NCI-H1105 (cell line): ENCODE results near the gene AFDN.

Experiments used
- DNase-seq: peaks from one replicate; lab custom pipeline; 2025; lab: John Stamatoyannopoulos, UW

The AFDN gene

GRCh38 chr6:167826896-167827582 lies at the start of gene AFDN:
Gene AFDN, plus strand, starts transcription at chr6:167826911. Its CDS starts 222 bp downstream, at chr6:167827133.
- DNase-seq = peak; percentile 42

DNA sequence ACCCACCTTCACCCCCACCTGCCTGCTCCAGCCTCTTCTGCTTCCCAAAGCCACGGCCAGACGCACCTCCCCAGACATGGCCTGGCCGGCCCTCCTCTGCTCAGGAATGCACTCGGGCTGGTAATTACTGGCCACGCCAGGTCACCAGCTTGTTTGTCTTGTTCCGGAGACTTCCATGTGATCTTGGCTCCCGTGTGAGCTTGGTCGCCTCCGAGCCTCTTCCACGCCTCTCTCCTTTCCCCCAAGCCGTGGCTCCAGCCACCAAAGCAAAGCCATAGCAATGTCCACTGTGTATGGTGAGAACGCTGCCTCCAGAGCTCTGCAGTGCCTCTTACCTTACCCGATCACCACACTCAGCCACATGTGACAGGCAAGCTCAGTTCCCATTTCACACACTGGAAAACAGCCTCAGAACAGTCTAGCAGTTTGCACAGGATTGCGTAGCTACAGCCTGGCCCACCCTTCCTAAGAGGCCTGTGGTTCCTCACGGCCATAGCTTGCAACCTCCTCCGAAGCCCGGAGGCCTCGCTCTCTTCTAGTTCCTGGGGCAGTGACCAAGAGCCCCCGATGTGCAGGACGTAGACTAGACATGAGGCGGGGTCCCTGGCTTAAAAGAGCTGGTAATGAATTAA lies 48.1 kb upstream of the AFDN start:
- no peak for DNase-seq

- peak; percentile 71 for DNase-seq
Measured at GRCh38 chr6:167779129-167779992, 47.4 kb upstream of the AFDN start.

DNA sequence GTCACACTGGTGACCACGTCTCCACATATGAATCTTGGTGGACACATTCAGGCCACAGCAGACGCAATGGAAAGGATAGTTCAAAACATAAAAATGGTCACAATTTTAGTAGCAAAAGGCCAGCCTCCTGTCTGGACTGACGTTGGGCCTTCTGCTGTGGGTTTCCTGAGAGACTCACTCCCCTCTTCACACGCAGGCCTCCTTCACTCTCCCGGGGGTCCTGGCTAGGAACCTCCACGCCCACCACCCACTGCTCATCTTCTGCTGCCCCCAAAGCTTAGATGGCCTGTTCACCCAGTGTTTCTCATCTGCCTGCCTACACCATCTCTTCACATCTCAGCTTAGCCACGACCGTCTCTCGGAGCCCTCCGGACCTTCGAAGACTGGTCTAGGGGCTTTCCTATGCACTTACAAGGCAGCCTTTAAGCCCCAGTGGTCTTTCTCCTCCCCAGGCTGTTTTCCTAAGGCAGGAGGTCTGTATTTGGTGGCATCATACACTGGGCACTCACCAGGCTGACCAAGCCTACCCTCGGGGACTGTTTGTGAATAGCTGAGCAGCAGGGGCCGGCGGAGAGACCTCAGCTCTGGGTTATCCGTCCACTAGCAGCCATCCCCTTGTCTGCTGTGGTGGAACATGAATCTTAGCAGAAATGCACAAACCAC lies 46.6 kb upstream of the AFDN start:
- no peak for DNase-seq

DNA sequence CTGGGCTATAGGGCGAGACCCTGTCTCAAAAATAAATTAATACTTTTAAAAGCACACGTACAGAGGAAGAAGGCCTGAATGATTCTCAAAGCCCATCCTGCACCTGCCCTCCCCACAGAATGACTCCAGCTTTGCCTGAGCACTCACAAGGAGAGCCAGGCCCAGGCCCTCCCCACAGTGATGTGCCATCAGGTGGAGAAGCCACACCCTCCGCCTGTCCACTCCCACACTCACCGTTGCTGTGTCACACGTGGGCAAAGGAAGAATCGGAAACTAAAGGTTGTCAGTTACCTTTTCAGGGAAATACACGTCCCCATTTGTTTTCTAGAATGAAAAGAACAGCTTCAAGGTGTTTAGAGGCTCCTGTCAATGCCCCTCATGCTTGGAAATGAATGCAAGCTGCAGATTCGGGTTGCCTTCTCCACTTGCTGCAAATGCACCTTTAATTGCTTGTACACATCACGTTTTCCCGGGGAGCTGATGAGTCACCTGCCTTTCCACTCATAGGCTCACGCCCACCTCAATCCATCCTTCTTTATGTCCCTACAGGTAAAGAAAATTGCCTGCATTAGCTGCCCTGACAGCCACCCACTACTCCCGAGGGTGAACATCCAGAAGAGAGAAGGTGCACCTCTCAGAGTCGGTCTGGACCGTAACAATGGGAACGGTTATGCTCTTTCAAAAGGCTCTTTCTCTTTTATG lies 45.5 kb upstream of the AFDN start:
- peak; percentile 8 for DNase-seq

- no peak for DNase-seq
Measured at GRCh38 chr6:167781868-167782267, 44.8 kb upstream of the AFDN start.

DNA sequence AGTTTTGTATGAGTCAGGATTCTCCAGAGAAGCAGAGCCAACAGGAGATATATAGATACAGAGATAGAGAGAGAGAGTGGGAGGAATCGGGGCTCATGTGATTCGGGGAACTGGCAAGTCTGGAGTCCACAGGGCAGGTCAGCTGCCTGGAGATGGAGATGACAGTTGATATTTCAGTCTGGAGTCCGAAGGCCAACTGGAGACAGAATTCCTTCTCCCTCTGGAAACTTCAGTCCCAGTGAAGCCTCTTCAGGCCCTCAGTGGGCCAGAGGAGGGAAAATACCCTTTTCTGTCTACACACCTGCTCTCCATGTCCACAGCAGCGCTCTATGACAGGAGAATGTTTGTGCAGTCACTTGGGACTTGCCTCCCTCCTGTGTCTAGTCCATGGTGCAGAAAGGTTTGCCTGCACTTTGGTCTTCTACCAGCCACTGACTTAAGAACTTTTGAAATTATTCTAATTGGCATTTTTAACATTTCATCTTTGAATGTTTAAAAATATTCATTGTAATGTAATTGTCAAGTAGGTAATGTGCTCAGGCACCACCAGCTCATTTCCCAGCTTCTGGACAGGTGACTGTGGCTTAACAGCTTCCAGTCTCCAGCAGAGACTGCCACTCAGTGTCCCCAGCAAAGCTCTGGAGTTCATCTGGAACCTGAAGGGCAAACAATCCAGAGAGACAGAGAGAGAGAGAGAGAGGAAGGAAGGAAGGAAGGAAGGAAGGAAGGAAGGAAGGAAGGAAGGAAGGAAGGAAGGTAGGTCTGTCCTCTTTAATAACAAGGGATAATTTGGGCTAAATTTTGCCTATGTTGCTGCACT lies 43.8 kb upstream of the AFDN start:
- DNase-seq = no peak

DNA sequence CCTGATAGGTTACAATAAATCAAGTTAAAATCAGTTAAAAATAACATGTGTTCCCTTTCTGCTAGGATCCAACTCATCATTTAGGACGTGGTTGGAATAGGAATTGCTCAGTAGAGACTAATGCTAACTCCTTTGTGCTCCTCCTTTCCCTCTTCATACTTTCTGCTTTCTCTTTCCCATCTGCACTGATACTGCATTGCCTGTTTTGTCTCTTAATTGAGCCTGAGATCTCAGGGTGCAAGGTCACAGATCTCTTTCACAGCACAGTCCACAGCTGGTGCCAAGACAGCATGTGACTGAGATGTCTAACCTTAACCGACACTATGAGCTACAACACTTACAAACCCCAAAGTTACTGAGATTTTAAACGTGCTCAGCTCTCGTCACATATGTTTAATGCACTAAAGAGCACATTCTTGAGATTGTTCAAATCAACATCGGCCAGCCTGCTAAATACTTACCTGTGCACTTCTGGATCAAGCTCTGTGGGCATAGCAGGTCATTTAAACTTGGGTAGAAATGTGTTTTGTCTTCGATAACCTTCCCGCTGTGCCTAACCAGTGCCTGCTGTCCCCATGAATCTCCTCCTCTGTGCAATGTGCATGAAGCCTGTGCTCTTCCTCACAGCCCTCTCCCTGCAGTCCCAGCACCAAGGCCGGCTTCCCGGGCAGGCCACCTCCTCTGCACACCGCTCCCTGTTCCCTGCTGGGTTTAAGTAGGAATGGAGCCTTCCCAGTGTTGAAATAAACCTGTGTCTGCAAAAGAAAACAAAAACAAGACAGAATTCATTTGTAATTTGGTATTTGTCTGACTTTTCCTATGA lies 39.6 kb upstream of the AFDN start:
- DNase-seq = no peak

- DNase-seq = no peak
Measured at GRCh38 chr6:167787896-167788562, 38.7 kb upstream of the AFDN start.

GRCh38 chr6:167788563-167788903 lies 38.2 kb upstream of the AFDN start:
- no peak for DNase-seq

- DNase-seq = no peak
Measured at GRCh38 chr6:167789358-167789757, 37.4 kb upstream of the AFDN start.

DNA sequence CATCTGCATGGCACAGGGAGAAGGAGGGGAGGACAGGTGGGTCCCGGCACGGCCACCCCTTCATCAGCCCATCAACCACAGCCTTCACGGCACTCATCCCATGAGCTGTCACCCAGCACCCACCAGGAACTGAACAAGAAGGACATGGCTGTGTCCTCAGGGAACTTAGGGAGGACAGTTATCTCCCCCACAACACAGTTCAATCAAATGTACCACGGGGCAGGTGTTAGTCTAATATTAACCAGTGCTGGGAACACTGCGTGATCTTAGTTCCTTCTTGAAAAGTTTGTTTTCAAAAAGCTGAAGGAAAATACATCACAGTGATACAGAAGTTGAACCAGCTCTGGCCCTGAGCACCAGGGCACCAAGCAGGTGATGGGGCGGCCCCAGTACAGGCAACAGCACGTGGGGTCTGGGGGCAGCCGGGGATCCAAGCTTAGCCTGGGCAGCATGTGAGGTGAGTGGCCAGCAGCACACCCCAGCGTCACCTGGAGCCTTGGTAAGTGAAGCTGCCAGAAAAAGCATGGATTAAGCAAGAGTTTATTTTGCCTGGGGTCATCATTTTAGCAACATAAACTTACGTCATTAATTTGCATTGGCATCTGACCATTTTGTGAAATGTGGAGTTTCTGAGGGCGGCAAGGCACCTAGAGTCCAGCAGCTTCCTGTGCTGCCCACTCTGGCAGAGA lies 35.5 kb upstream of the AFDN start:
- no peak for DNase-seq

DNA sequence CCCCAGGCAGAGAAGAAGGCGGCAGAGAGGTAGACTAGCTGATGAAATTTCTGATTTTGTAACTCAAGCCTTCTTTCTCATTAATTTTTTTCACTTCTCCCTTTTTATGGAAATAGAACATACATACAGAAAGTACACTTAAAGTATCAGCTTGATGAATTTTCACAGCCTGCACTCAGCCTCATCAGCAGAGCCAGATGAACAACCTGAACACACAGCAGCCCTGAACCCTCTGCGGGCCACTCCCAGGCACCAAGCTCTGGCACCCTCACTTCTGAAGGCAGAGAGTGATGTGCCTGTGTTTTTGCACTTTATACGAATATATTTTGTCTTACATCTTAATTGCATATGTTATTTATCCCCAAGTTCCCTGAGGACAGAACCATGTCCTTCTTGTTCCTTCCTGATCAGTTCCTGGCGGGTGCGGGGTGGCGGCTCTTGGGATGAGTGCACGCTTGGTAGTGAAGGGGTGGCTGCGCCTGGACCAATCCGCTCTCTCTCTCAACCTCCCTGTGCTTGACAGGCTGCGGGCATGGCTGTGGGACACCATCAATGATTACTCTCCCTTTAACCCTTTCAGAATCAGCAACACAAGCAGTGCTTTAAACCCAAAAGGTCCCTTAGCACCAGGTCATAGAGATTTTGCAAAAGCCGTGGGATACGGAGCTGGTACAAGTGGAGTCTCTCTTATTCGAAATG lies 34.8 kb upstream of the AFDN start:
- DNase-seq = no peak

DNA sequence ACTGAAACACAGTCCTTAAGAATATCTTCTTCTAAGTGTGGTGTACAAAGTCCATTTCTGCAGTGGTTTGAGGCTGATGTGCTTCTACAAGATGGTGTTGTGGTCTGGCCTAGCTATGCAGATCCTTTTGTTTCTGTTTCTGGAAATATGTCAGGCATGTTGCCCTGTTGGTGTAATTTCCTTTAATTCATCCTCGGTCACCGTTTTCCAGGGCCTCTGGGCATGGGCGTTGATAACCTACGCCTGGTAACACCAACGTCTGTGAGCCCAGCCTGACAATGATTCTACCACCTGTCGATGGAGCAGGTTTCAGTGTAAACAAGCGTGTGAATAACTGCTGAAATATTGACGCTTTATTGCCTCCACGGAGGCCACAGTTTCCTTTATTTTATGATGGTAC lies 33.3 kb upstream of the AFDN start:
- no peak for DNase-seq

DNA sequence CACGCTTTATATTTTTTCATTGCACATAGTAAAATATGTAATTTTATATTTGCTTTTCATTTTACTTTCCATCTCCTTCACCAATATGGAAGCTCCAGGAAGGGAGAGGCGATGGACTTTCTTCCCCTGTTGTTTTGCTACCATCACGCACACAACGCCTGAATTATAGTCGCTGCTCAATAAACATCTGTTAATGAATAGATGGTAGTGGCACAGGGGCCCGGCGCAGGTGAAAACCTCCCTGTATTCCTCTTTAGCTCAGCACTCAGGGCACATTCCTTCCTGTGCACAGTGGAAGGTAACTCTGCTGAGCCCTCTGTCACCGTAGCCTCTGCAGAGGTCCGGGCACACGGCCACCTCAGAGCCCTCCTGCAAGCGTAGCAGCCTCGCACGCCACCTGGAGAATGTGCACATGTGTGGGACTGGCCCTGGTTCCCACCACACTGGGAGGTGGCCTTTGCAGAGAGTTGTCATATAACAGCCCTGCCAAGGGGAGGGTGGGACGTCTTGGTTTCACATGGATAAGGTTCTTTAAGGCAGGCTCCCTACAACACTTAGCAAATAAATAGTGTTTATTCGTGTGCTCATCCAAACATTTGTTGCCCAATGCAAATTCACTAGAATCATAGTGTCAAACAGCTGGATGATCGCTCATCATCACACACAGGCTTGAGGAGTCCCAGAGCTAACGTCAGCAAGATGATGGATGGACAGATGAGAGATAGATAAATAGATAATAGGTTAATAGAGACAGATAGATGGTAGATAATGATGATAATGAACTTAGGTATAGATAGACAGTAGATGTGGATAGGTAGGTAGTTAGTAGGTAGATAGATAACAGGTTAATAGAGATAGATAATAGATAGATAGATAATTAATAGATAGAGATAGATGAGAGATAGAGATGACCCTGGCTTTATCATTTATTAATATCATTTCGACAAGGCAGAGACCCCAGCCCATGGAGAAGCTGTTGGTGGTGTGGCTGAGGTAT lies 32.3 kb upstream of the AFDN start:
- no peak for DNase-seq

GRCh38 chr6:167795321-167795811 lies 31.3 kb upstream of the AFDN start:
- DNase-seq = no peak

DNA sequence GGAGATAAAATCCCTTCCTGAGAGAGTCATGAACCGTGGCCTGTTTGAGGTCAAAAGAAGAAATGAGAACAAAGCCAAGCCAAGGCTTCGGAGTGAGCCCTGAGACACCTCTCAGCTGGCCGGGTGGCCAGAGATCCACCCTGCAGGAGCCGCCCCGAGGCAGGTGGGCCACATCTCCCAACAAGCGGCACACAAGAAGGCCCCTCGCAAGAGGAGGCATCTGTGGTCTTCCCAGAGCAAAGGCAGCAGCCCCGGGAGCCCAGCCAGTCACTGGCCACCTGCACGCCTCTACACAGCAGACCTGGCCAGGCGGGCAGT lies 30.9 kb upstream of the AFDN start:
- DNase-seq = no peak
